SU-DHL-6 (cell line): Measurements from ENCODE around the gene SLC46A3.

Experiments
- CTCF ChIP-seq: fragments of 200-600 bp; sonication (generic); IDR thresholded peaks from one replicate; pipeline ENCODE4 v1.5.1; 2017; ENCODE audit warnings: antibody characterized with exemption, mild to moderate bottlenecking, low read length, moderate library complexity; ENCODE audit not compliant: insufficient read depth, poor library complexity, severe bottlenecking
- EZH2phosphoT487 ChIP-seq: fragments of 200-600 bp; sonication (generic), shearing (Covaris generic); conservative IDR thresholded peaks from 2 replicates; pipeline ENCODE4 v1.6.1; 2018; ENCODE audit warnings: mild to moderate bottlenecking, antibody characterized with exemption, low read length, moderate library complexity, mixed read lengths

- TF ChIP-seq CTCF: no peak
- TF ChIP-seq EZH2phosphoT487: no peak
These were observed 24.2 kb upstream of the SLC46A3 start for GRCh38 chr13:28743020-28743419.
